Omental fat pad (tissue), 4 donors: Measurements from ENCODE around the gene DCTN2. TPM values are rescaled to one million over a fixed set of nuclear protein-coding genes. Genes with fewer than 3 reads are reported as not detected.

Source experiments
- ATAC-seq: fragments of 150-250 bp; one replicate; pipeline ENCODE4 v1.9.1; 2016; ENCODE audit warnings: mild to moderate bottlenecking, moderate library complexity; ENCODE audit not compliant: low FRiP score
- DNase-seq: peaks from one replicate; pipeline ENCODE4 v3.0.0-alpha.2; 2019; ENCODE audit warnings: low spot score
- CTCF ChIP-seq, 3 donors: fragments of 450-650 bp; IDR thresholded peaks; one replicate each; pipeline ENCODE4 v1.5.1; 2016 to 2017; ENCODE audit warnings: antibody characterized with exemption in 3 of 3, mild to moderate bottlenecking in 3 of 3, moderate library complexity in 2 of 3
- total RNA-seq, 4 donors: library from RNA; depleted of rRNA; stranded (reverse); fragments of >200 nt; gene quantifications; one replicate each; pipeline ENCODE4 v1.1.0, GENCODE V29; 2016

DCTN2 gene
- total RNA-seq, 4 donors from 2014 or later = 96.0 to 134 (median 123) TPM

GRCh38 chr12:57549203-57549908, 2.4 kb upstream of the DCTN2 start:
- ATAC-seq (no peak), DNase-seq (no peak)
- no peak for TF ChIP-seq CTCF (IDR thresholded peaks at IDR 0.05)

GRCh38 chr12:57548488-57548887, 1.5 kb upstream of the DCTN2 start:
- DNase-seq (no peak), ATAC-seq (no peak)
- TF ChIP-seq CTCF (IDR thresholded peaks at IDR 0.05) = no peak

GRCh38 chr12:57548013-57548315, 972 bp upstream of the DCTN2 start:
- ATAC-seq (no peak), DNase-seq (no peak)
- TF ChIP-seq CTCF (IDR thresholded peaks at IDR 0.05) = no peak

GRCh38 chr12:57547288-57548012, 458 bp upstream of the DCTN2 start:
- TF ChIP-seq CTCF (IDR thresholded peaks at IDR 0.05) = no peak
- ATAC-seq = no peak
- no peak for DNase-seq

GRCh38 chr12:57545809-57546437, 1.1 kb downstream of the DCTN2 start:
- no peak for TF ChIP-seq CTCF (IDR thresholded peaks at IDR 0.05)
- DNase-seq (no peak), ATAC-seq (peak; percentile 9)

GRCh38 chr12:57543581-57543980, 3.4 kb downstream of the DCTN2 start:
- ATAC-seq (no peak), DNase-seq (no peak)
- no peak for TF ChIP-seq CTCF (IDR thresholded peaks at IDR 0.05)
